ENCODE measurements around the gene FEN1.

The FEN1 gene

GRCh38 chr11:61792310-61793082, at the start of gene FEN1, which contains the start of gene TMEM258:
FEN1 (plus strand) TSS chr11:61792911; CDS start chr11:61795362, 2,451 bp downstream.
TMEM258 (minus strand) TSS chr11:61792599; CDS start chr11:61792558, 41 bp downstream.
- DNase-seq, result peak; percentile 97

- no peak for DNase-seq
Measured at GRCh38 chr11:61743486-61744095, 49.1 kb upstream of the FEN1 start.

- DNase-seq, result no peak
Measured at GRCh38 chr11:61744181-61744580, 48.5 kb upstream of the FEN1 start.

GRCh38 chr11:61744609-61745156, 48.0 kb upstream of the FEN1 start:
- DNase-seq, result no peak

- DNase-seq, result no peak
Measured at GRCh38 chr11:61745781-61746441, 46.8 kb upstream of the FEN1 start.

- DNase-seq, result no peak
Measured at GRCh38 chr11:61746442-61747191, 46.1 kb upstream of the FEN1 start.

- DNase-seq, result peak; percentile 66
Measured at GRCh38 chr11:61747192-61747966, 45.3 kb upstream of the FEN1 start.

GRCh38 chr11:61747967-61748285, 44.8 kb upstream of the FEN1 start:
- DNase-seq, result no peak

GRCh38 chr11:61749591-61750217, 43.0 kb upstream of the FEN1 start:
- DNase-seq, result no peak

GRCh38 chr11:61750631-61751273, 42.0 kb upstream of the FEN1 start:
- no peak for DNase-seq

GRCh38 chr11:61751384-61751783, 41.3 kb upstream of the FEN1 start:
- DNase-seq, result no peak

GRCh38 chr11:61752117-61752924, 40.4 kb upstream of the FEN1 start, which contains the start of gene MYRF:
MYRF (plus strand) TSS chr11:61752636; CDS start chr11:61752745, 109 bp downstream.
- DNase-seq, result peak; percentile 71

- DNase-seq, result no peak
Measured at GRCh38 chr11:61752925-61753521, 39.7 kb upstream of the FEN1 start.

GRCh38 chr11:61753672-61754071, 39.0 kb upstream of the FEN1 start:
- no peak for DNase-seq

GRCh38 chr11:61754534-61755482, 37.9 kb upstream of the FEN1 start:
- DNase-seq, result peak; percentile 53

- DNase-seq, result no peak
Measured at GRCh38 chr11:61756147-61756451, 36.6 kb upstream of the FEN1 start.

- peak; percentile 16 for DNase-seq
Measured at GRCh38 chr11:61756452-61757212, 36.1 kb upstream of the FEN1 start.
